ENCODE data around the gene LRCOL1.

The LRCOL1 gene

DNA sequence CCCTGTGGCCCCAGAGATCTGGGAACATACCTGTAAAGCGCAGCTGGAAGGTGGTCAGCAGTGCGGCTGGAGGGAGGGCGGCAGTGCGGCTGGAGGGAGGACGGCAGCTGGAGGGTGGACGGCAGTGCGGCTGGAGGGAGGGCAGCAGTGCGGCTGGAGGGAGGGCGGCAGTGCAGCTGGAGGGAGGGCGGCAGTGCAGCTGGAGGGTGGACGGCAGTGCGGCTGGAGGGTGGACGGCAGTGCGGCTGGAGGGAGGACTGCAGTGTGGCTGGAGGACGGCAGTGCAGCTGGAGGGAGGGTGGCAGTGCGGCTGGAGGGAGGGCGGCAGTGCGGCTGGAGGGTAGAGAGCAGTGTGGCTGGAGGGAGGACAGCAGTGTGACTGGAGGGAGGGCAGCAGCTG, 23.5 kb downstream of the LRCOL1 start:
- Histone ChIP-seq H3K9me3 (ENCODE audit: control extremely low read depth in 1 of 5, control insufficient read depth in 4 of 5, insufficient read depth in 2 of 5, low read depth in 1 of 5, low read length in 4 of 5) (peaks cover 0 to 2% (median 0%) of the 10 kb centered on the region in 5 experiments), H3K4me3 (ENCODE audit: control insufficient read depth in 1 of 7, extremely low read depth in 1 of 7, insufficient read depth in 4 of 7, low read depth in 2 of 7, low read length in 6 of 7) (no peak overlapping the region), H3K27me3 (replicated peaks in 2 of 5; ENCODE audit: control insufficient read depth in 4 of 5, insufficient read depth in 5 of 5, low read length in 4 of 5) (no peaks in the 10 kb centered on the region), H3K4me1 (ENCODE audit: control extremely low read depth in 1 of 4, control insufficient read depth in 4 of 4, insufficient read depth in 4 of 4, low read length in 3 of 4) (peaks cover 0 to 6% (median 4%) of the 10 kb centered on the region in 4 experiments), H3K27ac (ENCODE audit: insufficient read depth in 1 of 2, low read depth in 1 of 2, low read length in 2 of 2, poor library complexity in 1 of 2, severe bottlenecking in 2 of 2) (no peak overlapping the region), H3K36me3 (ENCODE audit: control insufficient read depth in 4 of 4, insufficient read depth in 4 of 4, low read length in 3 of 4) (peaks cover 0 to 17% (median 8%) of the 10 kb centered on the region in 4 experiments)
- 87% methylated on average over 13 of the region's 18 CpGs for WGBS (ENCODE audit: insufficient coverage)
- ChIA-PET CTCF (interaction anchor here (1.0 to 2.4 kb wide), 2 partner anchors 9 to 278 kb away, joined by 3 to 10 read pairs; no protein-coding TSS in a partner anchor), POLR2A (no interaction called here)
- no peak for DNase-seq

- Histone ChIP-seq H3K27ac (ENCODE audit: insufficient read depth in 1 of 2, low read depth in 1 of 2, low read length in 2 of 2, poor library complexity in 1 of 2, severe bottlenecking in 2 of 2) (no peak overlapping the region), H3K9me3 (ENCODE audit: control extremely low read depth in 1 of 5, control insufficient read depth in 4 of 5, insufficient read depth in 2 of 5, low read depth in 1 of 5, low read length in 4 of 5) (peaks cover 0 to 2% (median 0%) of the 10 kb centered on the region in 5 experiments), H3K36me3 (ENCODE audit: control insufficient read depth in 4 of 4, insufficient read depth in 4 of 4, low read length in 3 of 4) (peaks cover 4 to 33% (median 19%) of the 10 kb centered on the region in 4 experiments), H3K4me3 (ENCODE audit: control insufficient read depth in 1 of 7, extremely low read depth in 1 of 7, insufficient read depth in 4 of 7, low read depth in 2 of 7, low read length in 6 of 7) (no peak overlapping the region), H3K4me1 (ENCODE audit: control extremely low read depth in 1 of 4, control insufficient read depth in 4 of 4, insufficient read depth in 4 of 4, low read length in 3 of 4) (peaks cover 0 to 6% (median 4%) of the 10 kb centered on the region in 4 experiments), H3K27me3 (replicated peaks in 2 of 5; ENCODE audit: control insufficient read depth in 4 of 5, insufficient read depth in 5 of 5, low read length in 4 of 5) (no peaks in the 10 kb centered on the region)
- ChIA-PET POLR2A (no interaction called here), CTCF (interaction anchor here (2.4 kb wide), 1 partner anchor 11 kb away, joined by 10 read pairs; no protein-coding TSS in a partner anchor)
- no peak for DNase-seq
- WGBS (ENCODE audit: insufficient coverage): 96% methylated on average over 19 of the region's 24 CpGs
Measured at GRCh38 chr12:132585177-132585576, 25.2 kb downstream of the LRCOL1 start.

GRCh38 chr12:132584429-132584828, 26.0 kb downstream of the LRCOL1 start:
- Histone ChIP-seq H3K27me3 (replicated peaks in 2 of 5; ENCODE audit: control insufficient read depth in 4 of 5, insufficient read depth in 5 of 5, low read length in 4 of 5) (no peaks in the 10 kb centered on the region), H3K36me3 (ENCODE audit: control insufficient read depth in 4 of 4, insufficient read depth in 4 of 4, low read length in 3 of 4) (peaks cover 4 to 37% (median 20%) of the 10 kb centered on the region in 4 experiments), H3K4me1 (ENCODE audit: control extremely low read depth in 1 of 4, control insufficient read depth in 4 of 4, insufficient read depth in 4 of 4, low read length in 3 of 4) (no peaks in the 10 kb centered on the region), H3K27ac (ENCODE audit: insufficient read depth in 1 of 2, low read depth in 1 of 2, low read length in 2 of 2, poor library complexity in 1 of 2, severe bottlenecking in 2 of 2) (no peak overlapping the region), H3K4me3 (ENCODE audit: control insufficient read depth in 1 of 7, extremely low read depth in 1 of 7, insufficient read depth in 4 of 7, low read depth in 2 of 7, low read length in 6 of 7) (no peak overlapping the region), H3K9me3 (ENCODE audit: control extremely low read depth in 1 of 5, control insufficient read depth in 4 of 5, insufficient read depth in 2 of 5, low read depth in 1 of 5, low read length in 4 of 5) (peaks cover 0 to 2% (median 0%) of the 10 kb centered on the region in 5 experiments)
- WGBS (ENCODE audit: insufficient coverage): 98% methylated on average over 6 of the region's 14 CpGs
- ChIA-PET POLR2A (no interaction called here), CTCF (no interaction called here)
- DNase-seq: no peak

- ChIA-PET CTCF (no interaction called here), POLR2A (no interaction called here)
- no peak overlapping the region for H3K4me3 ChIP-seq (ENCODE audit: control insufficient read depth in 1 of 7, extremely low read depth in 1 of 7, insufficient read depth in 4 of 7, low read depth in 2 of 7, low read length in 6 of 7)
- H3K36me3 ChIP-seq (ENCODE audit: control insufficient read depth in 4 of 4, insufficient read depth in 4 of 4, low read length in 3 of 4): peaks cover 4 to 43% (median 23%) of the 10 kb centered on the region in 4 experiments
- H3K9me3 ChIP-seq (ENCODE audit: control extremely low read depth in 1 of 5, control insufficient read depth in 4 of 5, insufficient read depth in 2 of 5, low read depth in 1 of 5, low read length in 4 of 5): peaks cover 0 to under 1% (median 0%) of the 10 kb centered on the region in 5 experiments
- H3K27ac ChIP-seq (ENCODE audit: insufficient read depth in 1 of 2, low read depth in 1 of 2, low read length in 2 of 2, poor library complexity in 1 of 2, severe bottlenecking in 2 of 2): no peak overlapping the region
- no peaks in the 10 kb centered on the region for H3K27me3 ChIP-seq (replicated peaks in 2 of 5; ENCODE audit: control insufficient read depth in 4 of 5, insufficient read depth in 5 of 5, low read length in 4 of 5)
- 90% methylated on average over 16 of the region's 29 CpGs for WGBS (ENCODE audit: insufficient coverage)
- no peak for DNase-seq
- H3K4me1 ChIP-seq (ENCODE audit: control extremely low read depth in 1 of 4, control insufficient read depth in 4 of 4, insufficient read depth in 4 of 4, low read length in 3 of 4): no peaks in the 10 kb centered on the region
Measured at GRCh38 chr12:132583736-132584135, 26.6 kb downstream of the LRCOL1 start.

- Histone ChIP-seq H3K4me1 (ENCODE audit: control extremely low read depth in 1 of 4, control insufficient read depth in 4 of 4, insufficient read depth in 4 of 4, low read length in 3 of 4) (no peaks in the 10 kb centered on the region), H3K27ac (ENCODE audit: insufficient read depth in 1 of 2, low read depth in 1 of 2, low read length in 2 of 2, poor library complexity in 1 of 2, severe bottlenecking in 2 of 2) (no peak overlapping the region), H3K36me3 (ENCODE audit: control insufficient read depth in 4 of 4, insufficient read depth in 4 of 4, low read length in 3 of 4) (peaks cover 4 to 46% (median 27%) of the 10 kb centered on the region in 4 experiments), H3K9me3 (ENCODE audit: control extremely low read depth in 1 of 5, control insufficient read depth in 4 of 5, insufficient read depth in 2 of 5, low read depth in 1 of 5, low read length in 4 of 5) (no peaks in the 10 kb centered on the region), H3K4me3 (ENCODE audit: control insufficient read depth in 1 of 7, extremely low read depth in 1 of 7, insufficient read depth in 4 of 7, low read depth in 2 of 7, low read length in 6 of 7) (no peak overlapping the region), H3K27me3 (replicated peaks in 2 of 5; ENCODE audit: control insufficient read depth in 4 of 5, insufficient read depth in 5 of 5, low read length in 4 of 5) (no peaks in the 10 kb centered on the region)
- WGBS (ENCODE audit: insufficient coverage): 97% methylated on average over 37 of the region's 50 CpGs
- ChIA-PET POLR2A (no interaction called here), CTCF (no interaction called here)
- no peak for DNase-seq
Measured at GRCh38 chr12:132583411-132583710, 27.0 kb downstream of the LRCOL1 start.

- Histone ChIP-seq H3K4me3 (ENCODE audit: control insufficient read depth in 1 of 7, extremely low read depth in 1 of 7, insufficient read depth in 4 of 7, low read depth in 2 of 7, low read length in 6 of 7) (no peak overlapping the region), H3K27ac (ENCODE audit: insufficient read depth in 1 of 2, low read depth in 1 of 2, low read length in 2 of 2, poor library complexity in 1 of 2, severe bottlenecking in 2 of 2) (no peak overlapping the region), H3K27me3 (replicated peaks in 2 of 5; ENCODE audit: control insufficient read depth in 4 of 5, insufficient read depth in 5 of 5, low read length in 4 of 5) (no peaks in the 10 kb centered on the region), H3K9me3 (ENCODE audit: control extremely low read depth in 1 of 5, control insufficient read depth in 4 of 5, insufficient read depth in 2 of 5, low read depth in 1 of 5, low read length in 4 of 5) (no peaks in the 10 kb centered on the region), H3K36me3 (ENCODE audit: control insufficient read depth in 4 of 4, insufficient read depth in 4 of 4, low read length in 3 of 4) (peaks cover 4 to 52% (median 32%) of the 10 kb centered on the region in 4 experiments), H3K4me1 (ENCODE audit: control extremely low read depth in 1 of 4, control insufficient read depth in 4 of 4, insufficient read depth in 4 of 4, low read length in 3 of 4) (no peaks in the 10 kb centered on the region)
- WGBS (ENCODE audit: insufficient coverage): 97% methylated on average over 65 of the region's 89 CpGs
- ChIA-PET CTCF (no interaction called here), POLR2A (no interaction called here)
- no peak for DNase-seq
Measured at GRCh38 chr12:132582582-132583410, 27.6 kb downstream of the LRCOL1 start.

DNA sequence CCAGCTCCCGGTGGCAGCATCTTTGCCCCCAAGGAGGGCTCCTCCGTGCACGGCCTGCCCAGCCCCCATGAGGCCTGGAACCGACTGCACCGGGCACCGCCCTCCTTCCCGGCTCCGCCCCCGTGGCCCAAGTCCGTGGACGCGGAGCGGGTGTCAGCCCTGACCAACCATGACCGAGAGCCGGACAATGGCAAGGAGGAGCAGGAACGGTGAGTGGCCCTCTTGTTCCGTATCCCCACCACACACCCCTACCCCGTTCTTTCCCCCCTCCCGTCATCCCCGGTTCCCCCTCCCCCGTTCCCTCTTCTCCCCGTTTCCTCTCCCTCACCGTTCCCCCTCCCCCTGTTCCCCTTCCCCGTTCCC, 28.3 kb downstream of the LRCOL1 start:
- Histone ChIP-seq H3K4me1 (ENCODE audit: control extremely low read depth in 1 of 4, control insufficient read depth in 4 of 4, insufficient read depth in 4 of 4, low read length in 3 of 4) (no peaks in the 10 kb centered on the region), H3K27ac (ENCODE audit: insufficient read depth in 1 of 2, low read depth in 1 of 2, low read length in 2 of 2, poor library complexity in 1 of 2, severe bottlenecking in 2 of 2) (no peak overlapping the region), H3K27me3 (replicated peaks in 2 of 5; ENCODE audit: control insufficient read depth in 4 of 5, insufficient read depth in 5 of 5, low read length in 4 of 5) (no peaks in the 10 kb centered on the region), H3K36me3 (ENCODE audit: control insufficient read depth in 4 of 4, insufficient read depth in 4 of 4, low read length in 3 of 4) (peaks cover 4 to 59% (median 37%) of the 10 kb centered on the region in 4 experiments), H3K4me3 (ENCODE audit: control insufficient read depth in 1 of 7, extremely low read depth in 1 of 7, insufficient read depth in 4 of 7, low read depth in 2 of 7, low read length in 6 of 7) (no peak overlapping the region), H3K9me3 (ENCODE audit: control extremely low read depth in 1 of 5, control insufficient read depth in 4 of 5, insufficient read depth in 2 of 5, low read depth in 1 of 5, low read length in 4 of 5) (no peaks in the 10 kb centered on the region)
- ChIA-PET CTCF (no interaction called here), POLR2A (no interaction called here)
- WGBS (ENCODE audit: insufficient coverage): 100% methylated on average over 11 of the region's 24 CpGs
- DNase-seq: no peak
